Lower leg skin (tissue), 4 donors: ENCODE measurements around the gene BCAM. TPM values are rescaled to one million over a fixed set of nuclear protein-coding genes. Genes with fewer than 3 reads are reported as not detected.

Experiments used
- DNase-seq, 2 donors: peaks; one replicate each; pipeline ENCODE4 v3.0.0-alpha.2; 2019; ENCODE audit warnings: low spot score in 2 of 2
- H3K4me3 ChIP-seq: fragments of 200-600 bp; sonication (generic); 2 replicates; pipeline ENCODE4 v1.5.1; 2017; ENCODE audit warnings: mild to moderate bottlenecking, low read depth; ENCODE audit not compliant: poor library complexity, severe bottlenecking
- POLR2A ChIP-seq, 2 donors: fragments of 450-650 bp; IDR thresholded peaks; one replicate each; pipeline ENCODE4 v1.6.1; 2016 to 2017; ENCODE audit warnings: antibody characterized with exemption in 2 of 2, mild to moderate bottlenecking in 1 of 2, moderate library complexity in 1 of 2
- WGBS, 2 donors: methylation state at CpG; one replicate each; pipeline ENCODE4 v1.1.5; 2018; 5-methylcytosine and 5-hydroxymethylcytosine counted together
- intact Hi-C: fragments of 100-400 bp; cut with DNase I; formaldehyde crosslinking; loops from one replicate; pipeline ENCODE4 v1.15.0; 2023; ENCODE audit warnings: low total_unique reads
- total RNA-seq, 4 donors: library from RNA; depleted of rRNA; stranded (reverse); fragments of >200 nt; gene quantifications; one replicate each; pipeline ENCODE4 v1.1.0, GENCODE V29; 2016
- TF ChIP-seq, protein P1 (sequence below), 3 donors: fragments of 450-650 bp; IDR thresholded peaks; one replicate each; pipeline ENCODE4 v1.5.1; 2016; ENCODE audit warnings: antibody characterized with exemption in 3 of 3, mild to moderate bottlenecking in 3 of 3, moderate library complexity in 2 of 3

Gene BCAM
- total RNA-seq, 4 donors from 2014 or later, result 32.3 to 73.5 (median 58.0) TPM

- H3K4me3 ChIP-seq, result no peak overlapping the region
- 28 to 32% methylated on average over 13 to 14 of the region's 14 CpGs for WGBS, 2 donors
- no peak for DNase-seq
- intact Hi-C loops, result no loop called here
- TF ChIP-seq POLR2A (IDR thresholded peaks at IDR 0.05), result no peak
- TF ChIP-seq, protein P1, sequence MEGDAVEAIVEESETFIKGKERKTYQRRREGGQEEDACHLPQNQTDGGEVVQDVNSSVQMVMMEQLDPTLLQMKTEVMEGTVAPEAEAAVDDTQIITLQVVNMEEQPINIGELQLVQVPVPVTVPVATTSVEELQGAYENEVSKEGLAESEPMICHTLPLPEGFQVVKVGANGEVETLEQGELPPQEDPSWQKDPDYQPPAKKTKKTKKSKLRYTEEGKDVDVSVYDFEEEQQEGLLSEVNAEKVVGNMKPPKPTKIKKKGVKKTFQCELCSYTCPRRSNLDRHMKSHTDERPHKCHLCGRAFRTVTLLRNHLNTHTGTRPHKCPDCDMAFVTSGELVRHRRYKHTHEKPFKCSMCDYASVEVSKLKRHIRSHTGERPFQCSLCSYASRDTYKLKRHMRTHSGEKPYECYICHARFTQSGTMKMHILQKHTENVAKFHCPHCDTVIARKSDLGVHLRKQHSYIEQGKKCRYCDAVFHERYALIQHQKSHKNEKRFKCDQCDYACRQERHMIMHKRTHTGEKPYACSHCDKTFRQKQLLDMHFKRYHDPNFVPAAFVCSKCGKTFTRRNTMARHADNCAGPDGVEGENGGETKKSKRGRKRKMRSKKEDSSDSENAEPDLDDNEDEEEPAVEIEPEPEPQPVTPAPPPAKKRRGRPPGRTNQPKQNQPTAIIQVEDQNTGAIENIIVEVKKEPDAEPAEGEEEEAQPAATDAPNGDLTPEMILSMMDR (IDR thresholded peaks at IDR 0.05), result no peak
Observed at GRCh38 chr19:44807652-44808462, 1.0 kb upstream of the BCAM start.

GRCh38 chr19:44809577-44810233 lies 802 bp downstream of the BCAM start:
- DNase-seq, result no peak
- H3K4me3 ChIP-seq, result no peak overlapping the region
- intact Hi-C loops, result no loop called here
- TF ChIP-seq POLR2A (IDR thresholded peaks at IDR 0.05), result no peak
- TF ChIP-seq, protein P1 (IDR thresholded peaks at IDR 0.05), result no peak
- 16 to 25% methylated on average over 7 of the region's 7 CpGs for WGBS, 2 donors

DNA sequence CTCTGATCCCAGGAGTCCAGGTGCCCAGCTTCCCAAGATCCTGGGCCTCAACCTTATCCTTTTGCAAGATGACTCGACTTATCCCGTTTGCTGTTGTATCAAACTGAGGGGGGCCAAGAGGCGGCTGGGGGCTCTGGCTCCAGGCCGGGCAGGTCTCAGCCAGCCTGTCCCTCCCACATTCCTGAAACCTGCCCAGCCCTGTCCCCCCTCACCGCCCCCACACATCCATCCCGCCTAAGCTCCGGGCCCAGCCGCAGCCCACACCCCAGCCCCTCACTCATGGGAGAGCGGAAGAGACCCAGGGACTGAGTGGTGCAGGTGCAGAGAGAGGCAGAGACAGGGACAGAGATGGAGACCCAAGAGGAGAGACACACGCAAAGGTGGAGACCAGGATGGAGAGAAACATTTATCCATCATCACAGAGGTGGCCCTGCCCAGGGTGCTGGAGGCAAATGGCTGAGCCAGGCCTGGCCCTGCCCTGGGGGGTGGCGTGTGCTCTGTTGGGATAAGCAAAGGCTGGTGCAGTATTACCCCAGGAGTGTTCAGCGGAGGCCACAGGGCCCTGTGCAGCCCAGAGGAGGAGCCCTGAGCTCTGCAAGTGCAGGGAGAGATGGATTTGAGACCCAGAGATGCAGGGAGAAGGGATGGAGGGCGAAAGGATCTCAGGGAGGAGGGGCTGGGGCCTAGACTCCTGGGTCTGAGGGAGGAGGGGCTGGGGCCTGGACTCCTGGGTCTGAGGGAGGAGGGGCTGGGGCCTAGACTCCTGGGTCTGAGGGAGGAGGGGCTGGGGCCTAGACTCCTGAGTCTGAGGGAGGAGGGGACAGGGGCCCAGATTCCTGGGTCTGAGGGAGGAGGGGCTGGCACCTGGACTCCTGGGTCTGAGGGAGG lies 1.6 kb downstream of the BCAM start:
- 40 to 61% methylated on average over 13 of the region's 13 CpGs for WGBS, 2 donors
- H3K4me3 ChIP-seq, result no peak overlapping the region
- no peak for TF ChIP-seq POLR2A (IDR thresholded peaks at IDR 0.05)
- TF ChIP-seq, protein P1 (IDR thresholded peaks at IDR 0.05), result no peak
- DNase-seq, result no peak
- intact Hi-C loops, result no loop called here

- 87 to 95% methylated on average over 7 of the region's 7 CpGs for WGBS, 2 donors
- no peak for TF ChIP-seq POLR2A (IDR thresholded peaks at IDR 0.05)
- TF ChIP-seq, protein P1 (IDR thresholded peaks at IDR 0.05), result no peak
- H3K4me3 ChIP-seq, result no peak overlapping the region
- intact Hi-C loops, result no loop called here
- DNase-seq, result no peak
Observed at GRCh38 chr19:44811122-44811419, 2.2 kb downstream of the BCAM start.

DNA sequence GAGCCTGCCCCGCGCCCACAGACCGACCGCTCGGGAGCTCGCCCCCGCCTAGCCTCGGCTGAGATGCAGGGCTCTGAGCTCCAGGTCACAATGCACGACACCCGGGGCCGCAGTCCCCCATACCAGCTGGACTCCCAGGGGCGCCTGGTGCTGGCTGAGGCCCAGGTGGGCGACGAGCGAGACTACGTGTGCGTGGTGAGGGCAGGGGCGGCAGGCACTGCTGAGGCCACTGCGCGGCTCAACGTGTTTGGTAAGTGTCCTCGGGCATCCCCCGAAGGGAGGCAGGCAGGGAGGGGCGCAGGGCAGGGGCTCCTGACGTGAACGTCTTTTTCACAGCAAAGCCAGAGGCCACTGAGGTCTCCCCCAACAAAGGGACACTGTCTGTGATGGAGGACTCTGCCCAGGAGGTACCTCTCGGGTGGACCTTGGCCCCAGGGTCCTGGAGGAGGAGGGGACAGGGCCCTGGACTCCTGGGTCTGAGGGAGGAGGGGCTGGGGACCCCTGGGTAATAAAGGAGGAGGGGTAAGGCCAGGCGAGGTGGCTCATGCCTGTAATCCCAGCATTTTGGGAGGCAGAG lies 3.3 kb downstream of the BCAM start:
- intact Hi-C loops, result no loop called here
- DNase-seq, result no peak
- no peak overlapping the region for H3K4me3 ChIP-seq
- 84 to 85% methylated on average over 18 to 25 of the region's 28 CpGs for WGBS, 2 donors
- TF ChIP-seq, protein P1 (IDR thresholded peaks at IDR 0.05), result no peak
- TF ChIP-seq POLR2A (IDR thresholded peaks at IDR 0.05), result no peak
